ENCODE measurements around the gene RNF121.
"Not testable (repeated sequence)": the region's sequence is repeated elsewhere in the genome, so short reads cannot be mapped to it uniquely, and the experiment has no call there.

The RNF121 gene

GRCh38 chr11:71928737-71929443 lies at the start of gene RNF121:
Gene RNF121 (plus strand): TSS chr11:71929046. CDS start chr11:71929062, 16 bp downstream.
- peak; percentile 77 for DNase-seq (ENCODE audit: extremely low read depth, low read depth)
- no peak for TF ChIP-seq CTCF (IDR thresholded peaks at IDR 0.05; ENCODE audit: low read depth, low read length, missing control alignments)
- H3K4me3 ChIP-seq (replicated peaks; ENCODE audit: low read depth, low read length): peak within 1 kb of the TSS; percentile 80

DNA sequence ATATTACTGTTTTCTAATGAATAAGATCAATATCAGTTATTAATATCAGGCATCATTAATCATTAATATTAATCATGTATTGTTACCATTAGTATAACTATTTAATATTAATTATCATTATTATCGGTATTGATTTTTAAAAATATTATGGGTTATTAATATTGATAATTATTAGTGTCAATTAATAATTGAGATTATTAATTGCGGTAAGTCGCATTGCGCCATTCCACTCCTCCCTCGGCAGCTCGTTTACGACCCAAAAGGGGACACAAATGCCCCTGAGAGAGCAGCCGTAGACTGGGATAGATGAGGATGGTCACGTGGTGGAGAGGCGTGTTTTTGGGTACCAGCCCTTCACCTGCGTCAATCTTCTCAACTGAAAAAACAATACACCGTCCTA lies 43.0 kb upstream of the RNF121 start:
- H3K4me3 ChIP-seq (replicated peaks; ENCODE audit: low read depth, low read length); DNase-seq (ENCODE audit: extremely low read depth, low read depth): not testable (repeated sequence)

DNA sequence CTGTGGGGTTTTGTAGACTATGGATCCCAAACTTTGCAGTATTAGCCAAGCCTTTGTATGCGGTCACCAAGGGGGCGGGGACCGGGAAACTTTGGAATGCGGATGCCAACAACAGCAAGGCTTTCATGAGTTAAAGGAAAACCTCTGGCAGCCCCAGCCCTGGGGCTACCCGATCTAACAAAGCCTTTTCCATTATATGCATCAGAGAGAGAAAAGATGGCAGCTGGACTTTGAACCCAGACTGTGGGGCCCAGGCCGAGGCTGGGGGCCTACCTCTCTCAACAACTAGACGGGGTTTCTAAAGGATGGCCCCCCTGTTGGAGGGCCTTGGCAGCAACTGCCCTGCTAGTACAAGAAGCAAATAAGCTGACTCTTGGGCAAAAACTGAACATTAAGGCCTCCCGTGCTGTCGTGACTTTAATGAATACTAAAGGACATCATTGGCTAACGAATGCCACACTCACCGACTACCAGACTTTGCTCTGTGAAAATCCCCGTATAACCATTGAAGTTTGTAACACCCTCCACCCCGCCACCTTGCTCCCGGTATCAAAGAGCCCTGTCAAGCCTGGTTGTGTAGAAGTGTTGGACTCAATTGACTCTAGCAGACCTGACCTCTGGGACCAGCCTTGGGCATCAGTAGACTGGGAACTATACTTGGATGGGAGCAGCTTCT lies 40.4 kb upstream of the RNF121 start:
- not testable (repeated sequence) for H3K4me3 ChIP-seq (replicated peaks; ENCODE audit: low read depth, low read length); DNase-seq (ENCODE audit: extremely low read depth, low read depth)

DNA sequence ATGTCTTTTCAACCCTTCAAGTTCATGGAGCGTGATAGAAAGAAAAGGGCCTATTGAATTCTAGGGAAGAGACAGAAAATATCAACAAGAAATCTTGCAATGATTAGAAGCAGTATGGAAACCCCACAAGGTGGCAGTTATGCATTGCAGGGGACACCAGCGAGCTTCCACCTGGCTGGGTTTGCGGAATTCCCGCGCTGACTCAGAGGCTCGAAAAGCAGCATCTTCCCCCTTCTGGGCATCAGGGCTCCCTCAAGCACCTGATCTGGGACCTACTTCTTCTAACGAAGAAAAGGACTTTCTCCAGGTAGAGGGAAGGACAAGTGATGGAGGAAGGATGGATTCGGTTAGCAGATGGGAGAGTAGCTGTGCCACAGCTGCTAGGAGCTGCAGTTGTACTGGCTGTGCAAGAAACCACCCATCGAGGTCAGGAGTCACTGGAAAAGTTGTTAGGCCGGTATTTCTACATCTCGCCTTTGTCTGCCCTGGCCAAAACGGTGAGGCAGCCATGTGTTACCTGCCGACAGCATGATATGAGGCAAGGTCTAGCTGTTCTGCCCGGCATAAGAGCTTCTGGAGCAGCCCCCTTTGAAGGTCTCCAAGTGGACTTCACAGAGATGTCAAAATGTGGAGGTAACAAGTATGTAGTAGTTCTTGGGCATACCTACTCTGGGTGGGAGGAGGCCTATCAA lies 39.5 kb upstream of the RNF121 start:
- not testable (repeated sequence) for H3K4me3 ChIP-seq (replicated peaks; ENCODE audit: low read depth, low read length); DNase-seq (ENCODE audit: extremely low read depth, low read depth)

- TF ChIP-seq CTCF (IDR thresholded peaks at IDR 0.05; ENCODE audit: low read depth, low read length, missing control alignments): no peak
Measured at GRCh38 chr11:71895961-71896360, 32.9 kb upstream of the RNF121 start.

GRCh38 chr11:71901137-71901536 lies 27.7 kb upstream of the RNF121 start:
- not testable (repeated sequence) for H3K4me3 ChIP-seq (replicated peaks; ENCODE audit: low read depth, low read length)
- DNase-seq (ENCODE audit: extremely low read depth, low read depth): peak; percentile 25

More at GRCh38 chr11:71895961-71896360, 32.9 kb upstream of the RNF121 start:
- H3K4me3 ChIP-seq (replicated peaks; ENCODE audit: low read depth, low read length): no peak overlapping the region
- DNase-seq (ENCODE audit: extremely low read depth, low read depth): no peak

DNA sequence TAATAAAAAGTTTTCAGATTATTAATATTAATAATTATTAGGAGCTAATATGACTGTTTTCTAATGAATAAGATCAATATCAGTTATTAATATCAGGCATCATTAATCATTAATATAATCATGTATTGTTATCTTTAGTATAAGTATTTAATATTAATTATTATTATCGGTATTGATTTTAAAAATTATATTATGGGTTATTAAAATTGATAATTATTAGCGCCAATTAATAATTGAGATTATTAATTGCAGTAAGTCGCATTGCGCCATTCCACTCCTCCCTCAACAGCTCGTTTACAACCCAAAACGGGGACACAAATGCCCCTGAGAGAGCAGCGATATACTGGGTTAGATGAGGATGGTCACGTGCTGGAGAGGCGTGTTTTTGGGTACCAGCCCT lies 20.6 kb upstream of the RNF121 start:
- no peak for TF ChIP-seq CTCF (IDR thresholded peaks at IDR 0.05; ENCODE audit: low read depth, low read length, missing control alignments)
- no peak for DNase-seq (ENCODE audit: extremely low read depth, low read depth)
- H3K4me3 ChIP-seq (replicated peaks; ENCODE audit: low read depth, low read length): no peak overlapping the region

GRCh38 chr11:71910775-71911174 lies 18.1 kb upstream of the RNF121 start:
- DNase-seq (ENCODE audit: extremely low read depth, low read depth); H3K4me3 ChIP-seq (replicated peaks; ENCODE audit: low read depth, low read length): not testable (repeated sequence)

DNA sequence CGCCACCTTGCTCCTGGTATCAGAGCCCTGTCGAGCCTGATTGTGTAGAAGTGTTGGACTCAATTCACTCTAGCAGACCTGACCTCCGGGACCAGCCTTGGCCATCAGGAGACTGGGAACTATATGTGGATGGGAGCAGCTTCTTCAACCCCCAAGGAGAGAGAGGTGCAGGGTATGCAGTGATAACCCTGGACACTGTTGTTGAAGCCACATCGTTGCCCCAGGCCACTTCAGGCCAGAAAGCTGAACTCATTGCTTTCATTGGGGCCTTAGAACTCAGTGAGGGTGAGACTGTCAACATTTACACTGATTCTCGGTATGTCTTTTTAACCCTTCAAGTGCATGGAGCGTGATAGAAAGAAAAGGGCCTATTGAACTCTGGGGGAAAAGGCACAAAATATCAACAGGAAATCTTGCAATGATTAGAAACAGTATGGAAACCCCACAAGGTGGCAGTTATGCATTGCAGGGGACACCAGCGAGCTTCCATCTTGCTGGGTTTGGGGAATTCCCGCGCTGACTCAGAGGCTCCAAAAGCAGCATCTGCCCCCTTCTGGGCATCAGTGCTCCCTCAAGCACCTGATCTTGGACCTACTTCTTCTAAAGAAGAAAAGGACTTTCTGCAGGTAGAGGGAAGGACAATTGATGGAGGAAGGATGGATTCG lies 17.4 kb upstream of the RNF121 start:
- not testable (repeated sequence) for H3K4me3 ChIP-seq (replicated peaks; ENCODE audit: low read depth, low read length)

DNA sequence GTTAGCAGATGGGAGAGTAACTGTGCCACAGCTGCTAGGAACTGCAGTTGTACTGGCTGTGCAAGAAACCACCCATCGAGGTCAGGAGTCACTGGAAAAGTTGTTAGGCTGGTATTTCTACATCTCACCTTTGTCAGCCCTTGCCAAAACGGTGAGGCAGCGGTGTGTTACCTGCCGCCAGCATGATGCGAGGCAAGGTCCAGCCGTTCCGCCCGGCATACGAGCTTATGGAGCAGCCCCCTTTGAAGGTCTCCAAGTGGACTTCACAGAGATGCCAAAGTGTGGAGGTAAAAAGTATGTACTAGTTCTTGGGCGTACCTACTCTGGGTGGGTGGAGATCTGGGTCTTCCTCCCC lies 16.9 kb upstream of the RNF121 start:
- not testable (repeated sequence) for H3K4me3 ChIP-seq (replicated peaks; ENCODE audit: low read depth, low read length); DNase-seq (ENCODE audit: extremely low read depth, low read depth)

More for the DNA sequence above, 17.4 kb upstream of the RNF121 start:
- DNase-seq (ENCODE audit: extremely low read depth, low read depth): not testable (repeated sequence)
